GM18505 (cell line): ENCODE results near the gene SKP1.
"Not testable (repeated sequence)": the region's sequence is repeated elsewhere in the genome, so short reads cannot be mapped to it uniquely, and the experiment has no call there.

Experiments
- ATAC-seq: cut with Tn5 transposase; IDR thresholded peaks from one replicate; pipeline ENCODE4 v1.9.1; 2021; ENCODE audit not compliant: unreplicated experiment
- POLR2A ChIP-seq: IDR thresholded peaks from 4 replicates; pipeline ENCODE4 v1.6.1; 2011; ENCODE audit warnings: borderline replicate concordance; ENCODE audit not compliant: insufficient read depth, insufficient read length; ENCODE audit errors: extremely low read depth

Gene SKP1

GRCh38 chr5:134161513-134162395 lies 15.0 kb downstream of the SKP1 start:
- TF ChIP-seq POLR2A, result no peak

GRCh38 chr5:134153657-134154056 lies 23.1 kb downstream of the SKP1 start:
- no peak for TF ChIP-seq POLR2A
- no peak for ATAC-seq

More at GRCh38 chr5:134161513-134162395, 15.0 kb downstream of the SKP1 start:
- no peak for ATAC-seq

GRCh38 chr5:134153241-134153640 lies 23.5 kb downstream of the SKP1 start:
- no peak for TF ChIP-seq POLR2A
- no peak for ATAC-seq

GRCh38 chr5:134152173-134152832 lies 24.4 kb downstream of the SKP1 start:
- not testable (repeated sequence) for ATAC-seq

- no peak for TF ChIP-seq POLR2A
- no peak for ATAC-seq
Observed at GRCh38 chr5:134151723-134152122, 25.0 kb downstream of the SKP1 start.

- TF ChIP-seq POLR2A, result no peak
Observed at GRCh38 chr5:134149571-134150303, 27.0 kb downstream of the SKP1 start.

GRCh38 chr5:134148986-134149539 lies 27.7 kb downstream of the SKP1 start:
- TF ChIP-seq POLR2A, result no peak
- no peak for ATAC-seq

More at GRCh38 chr5:134149571-134150303, 27.0 kb downstream of the SKP1 start:
- no peak for ATAC-seq

- ATAC-seq, result no peak
- no peak for TF ChIP-seq POLR2A
Observed at GRCh38 chr5:134148316-134148715, 28.4 kb downstream of the SKP1 start.

GRCh38 chr5:134146651-134147518 lies 29.9 kb downstream of the SKP1 start:
- TF ChIP-seq POLR2A, result no peak
- no peak for ATAC-seq

GRCh38 chr5:134145779-134146581 lies 30.8 kb downstream of the SKP1 start:
- TF ChIP-seq POLR2A, result no peak
- ATAC-seq, result no peak

- ATAC-seq, result no peak
- no peak for TF ChIP-seq POLR2A
Observed at GRCh38 chr5:134145041-134145757, 31.6 kb downstream of the SKP1 start.
